G401.6 (cell line): ENCODE results near the gene AFMID.
"Not testable (repeated sequence)": the region's sequence is repeated elsewhere in the genome, so short reads cannot be mapped to it uniquely, and the experiment has no call there.

Experiments used
- FAIRE-seq: peaks from 2 replicates; lab custom pipeline; 2012; peaks lifted over from hg19 to GRCh38; lab: Jason Lieb, UNC

Gene AFMID

DNA sequence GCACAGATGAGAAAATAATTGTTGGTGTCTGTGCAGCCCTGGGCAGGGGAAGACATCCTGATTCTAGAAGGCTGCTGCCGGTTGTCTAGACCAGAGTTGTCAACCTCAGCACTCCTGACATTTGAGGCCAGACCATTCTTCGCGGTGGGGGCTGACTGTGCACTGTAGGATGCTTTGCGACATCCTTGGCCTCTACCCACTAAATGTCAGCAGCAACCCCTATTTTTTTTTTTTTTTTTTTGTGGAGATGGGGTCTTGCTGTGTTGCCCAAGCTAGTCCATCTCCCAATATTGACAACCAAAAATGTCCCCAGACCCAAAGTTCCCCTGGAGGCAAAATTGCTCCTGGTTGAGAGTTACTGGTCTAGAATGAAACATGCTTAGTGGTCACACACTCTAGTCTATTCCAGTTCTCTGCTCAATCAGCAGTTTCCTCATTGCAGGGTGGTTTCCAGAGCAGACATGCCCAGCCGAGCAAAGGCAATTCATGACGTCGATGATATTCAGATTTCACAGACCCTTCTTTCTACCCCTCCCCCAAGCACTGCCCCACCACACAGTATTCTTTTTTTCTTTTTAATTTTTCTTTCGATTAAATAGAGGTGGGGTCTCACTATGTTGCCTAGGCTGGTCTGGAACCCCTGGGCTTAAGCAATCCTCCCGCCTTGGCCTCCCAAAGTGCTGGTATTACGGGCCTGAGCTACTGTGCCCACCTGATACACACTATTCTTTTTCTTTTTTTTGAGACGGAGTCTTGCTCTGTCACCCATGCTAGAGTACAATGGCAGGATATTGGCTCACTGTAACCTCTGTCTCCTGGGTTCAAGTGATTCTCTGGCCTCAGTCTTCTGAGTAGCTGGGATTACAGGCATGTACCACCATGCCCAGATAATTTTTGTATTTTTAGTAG lies 32.0 kb upstream of the AFMID start:
- no peak for FAIRE-seq

DNA sequence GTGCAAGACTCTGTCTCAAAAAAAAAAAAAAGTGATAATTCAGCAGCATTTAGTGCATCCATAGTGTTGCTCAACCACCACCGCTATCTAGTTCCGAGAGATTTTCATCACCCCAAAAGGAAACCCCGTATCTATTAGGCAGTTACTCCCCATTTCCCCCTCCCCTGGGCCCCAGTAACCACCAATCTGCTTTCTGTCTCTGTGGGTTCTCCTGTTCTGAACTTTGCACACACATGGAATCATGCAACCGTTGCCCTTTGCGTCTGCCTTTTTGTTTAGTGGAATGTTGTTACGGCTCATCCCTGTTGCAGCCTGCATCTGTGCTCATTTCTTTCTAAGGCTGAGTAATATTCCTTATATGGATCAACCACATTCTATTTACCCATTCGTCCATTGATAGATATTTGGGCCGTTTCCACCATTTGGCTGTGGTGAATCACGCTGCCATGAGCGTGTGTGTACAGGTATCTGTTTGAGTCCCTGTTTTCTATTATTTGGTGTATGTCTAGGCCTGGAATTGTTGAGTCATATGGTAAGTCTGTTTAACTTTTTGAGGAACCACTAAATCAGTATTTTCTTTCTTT lies 27.5 kb upstream of the AFMID start:
- FAIRE-seq = no peak

DNA sequence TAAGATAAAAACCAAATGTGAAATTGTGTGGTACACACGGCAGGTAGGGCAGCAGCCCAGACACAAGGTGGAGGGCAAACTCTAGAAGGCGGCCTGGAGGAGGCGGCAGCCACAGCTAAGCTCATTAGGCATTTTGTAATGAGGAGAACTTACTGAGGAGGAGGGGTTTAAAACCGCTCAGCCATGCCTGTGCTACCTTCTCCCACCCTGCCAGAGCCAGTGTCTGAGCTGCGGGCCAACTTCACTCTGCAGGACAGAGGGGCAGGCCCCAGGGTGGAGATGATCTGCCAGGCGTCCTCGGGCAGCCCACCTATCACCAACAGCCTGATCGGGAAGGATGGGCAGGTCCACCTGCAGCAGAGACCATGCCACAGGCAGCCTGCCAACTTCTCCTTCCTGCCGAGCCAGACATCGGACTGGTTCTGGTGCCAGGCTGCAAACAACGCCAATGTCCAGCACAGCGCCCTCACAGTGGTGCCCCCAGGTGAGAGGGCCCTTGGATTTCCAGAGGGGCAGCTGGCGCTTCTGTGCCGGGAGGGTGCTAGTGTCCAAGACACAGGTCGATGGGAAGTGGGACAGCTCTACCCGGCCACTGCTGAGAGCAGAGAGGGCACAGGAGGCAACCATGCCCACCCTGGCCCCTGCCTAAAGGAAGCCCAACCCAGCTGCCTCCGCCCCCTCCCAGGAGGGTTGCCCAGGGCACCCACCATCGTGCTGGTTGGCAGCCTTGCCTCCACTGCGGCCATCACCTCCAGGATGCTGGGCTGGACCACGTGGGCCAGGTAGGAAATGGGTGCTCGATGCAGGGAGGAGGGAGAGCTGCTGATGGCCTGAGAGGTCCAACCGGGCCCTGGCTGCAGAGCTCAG lies 23.0 kb upstream of the AFMID start:
- no peak for FAIRE-seq

DNA sequence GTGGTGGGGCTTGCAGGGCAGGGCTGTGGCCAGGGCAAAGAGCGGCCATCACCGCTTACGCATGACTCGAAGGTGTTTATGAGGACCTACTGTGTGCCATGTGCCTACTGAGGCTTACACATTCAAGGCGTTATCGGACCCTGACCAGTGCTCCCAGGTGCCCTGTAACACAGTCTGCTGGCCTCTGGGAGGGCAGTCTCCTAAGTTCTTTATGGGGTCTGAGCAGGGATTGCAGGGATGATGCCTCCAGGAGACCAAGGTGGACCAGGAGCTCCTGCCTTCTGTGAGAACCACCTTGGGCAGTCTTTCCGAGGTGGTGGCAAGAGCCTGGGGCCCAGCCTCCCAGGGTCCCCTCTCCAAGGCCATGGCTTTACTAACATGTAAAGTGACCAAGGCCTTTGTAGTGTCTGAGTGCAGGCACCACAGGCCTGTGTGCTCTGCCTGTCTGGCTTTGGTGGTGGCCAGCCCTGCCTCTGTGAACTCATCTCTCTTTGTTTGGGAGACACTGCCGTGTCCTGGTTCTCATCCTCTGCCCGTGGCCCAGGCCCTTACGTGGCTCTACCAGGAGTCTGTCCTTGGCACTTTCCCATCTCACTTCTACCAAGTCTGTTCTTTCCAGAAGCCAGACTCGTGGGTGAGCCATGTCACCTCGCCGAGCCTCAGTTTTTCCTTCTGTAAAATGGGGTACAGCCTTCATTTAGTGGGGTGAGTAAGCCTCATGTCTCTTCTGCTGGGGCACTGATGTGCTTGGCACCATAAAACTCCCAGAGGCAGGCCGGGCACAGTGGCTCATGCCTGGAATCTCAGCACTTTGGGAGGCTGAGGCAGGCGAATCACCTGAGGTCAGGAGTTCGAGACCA lies 22.2 kb upstream of the AFMID start:
- no peak for FAIRE-seq

DNA sequence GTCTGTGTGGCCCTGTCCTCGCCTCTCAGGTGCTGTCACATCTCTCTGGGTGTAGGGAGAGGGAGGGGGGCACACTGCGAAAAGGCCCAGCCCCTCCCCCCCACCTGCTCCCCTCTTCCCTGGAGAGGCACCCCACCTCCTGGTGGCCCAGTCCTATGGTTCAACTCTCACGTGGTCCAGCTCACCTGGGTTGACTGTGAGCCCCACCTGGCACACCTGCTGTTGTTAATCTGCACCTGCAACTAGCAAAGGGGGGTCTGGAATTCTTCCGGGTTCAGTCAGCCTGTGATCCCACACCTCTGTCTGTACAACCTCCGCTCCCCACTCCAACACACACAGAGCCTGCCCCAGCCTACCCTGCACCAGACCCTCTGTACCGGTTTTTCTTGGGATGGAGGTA lies 20.7 kb upstream of the AFMID start:
- FAIRE-seq = no peak

DNA sequence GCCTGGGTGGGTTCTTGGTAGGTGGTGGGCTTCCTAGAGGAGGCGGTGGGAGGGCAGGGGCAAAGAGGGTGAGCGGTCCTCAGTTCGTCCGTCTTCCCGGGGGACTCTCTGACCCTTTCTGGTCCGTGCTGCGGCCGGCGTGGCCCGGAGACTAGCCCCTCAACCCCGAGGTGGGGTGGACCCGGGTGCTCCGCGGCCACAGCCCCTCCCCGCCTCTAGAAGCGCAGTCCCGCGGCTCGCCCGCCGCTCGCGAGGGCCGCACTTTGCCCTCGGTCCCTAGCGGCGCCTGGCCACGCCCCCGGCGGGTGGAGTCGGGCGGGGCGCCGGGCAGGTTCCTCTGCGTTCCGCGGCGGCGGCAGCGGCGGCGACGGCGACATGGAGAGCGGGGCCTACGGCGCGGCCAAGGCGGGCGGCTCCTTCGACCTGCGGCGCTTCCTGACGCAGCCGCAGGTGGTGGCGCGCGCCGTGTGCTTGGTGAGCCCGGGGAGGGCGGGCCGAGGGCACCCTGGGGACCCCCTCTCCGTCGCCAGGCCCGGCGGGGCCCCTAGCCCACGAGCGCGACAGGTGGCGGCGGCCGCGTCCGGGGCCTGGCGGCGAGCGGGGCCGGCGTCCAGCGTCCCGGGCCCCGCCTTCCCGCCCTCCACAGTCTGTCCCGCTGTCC lies 18.8 kb upstream of the AFMID start, which contains the start of gene SYNGR2:
Gene SYNGR2, plus strand, starts transcription at position 340 of the 661 bp plus-strand sequence. Its CDS starts 36 bp downstream, at position 376.
- FAIRE-seq = no peak

DNA sequence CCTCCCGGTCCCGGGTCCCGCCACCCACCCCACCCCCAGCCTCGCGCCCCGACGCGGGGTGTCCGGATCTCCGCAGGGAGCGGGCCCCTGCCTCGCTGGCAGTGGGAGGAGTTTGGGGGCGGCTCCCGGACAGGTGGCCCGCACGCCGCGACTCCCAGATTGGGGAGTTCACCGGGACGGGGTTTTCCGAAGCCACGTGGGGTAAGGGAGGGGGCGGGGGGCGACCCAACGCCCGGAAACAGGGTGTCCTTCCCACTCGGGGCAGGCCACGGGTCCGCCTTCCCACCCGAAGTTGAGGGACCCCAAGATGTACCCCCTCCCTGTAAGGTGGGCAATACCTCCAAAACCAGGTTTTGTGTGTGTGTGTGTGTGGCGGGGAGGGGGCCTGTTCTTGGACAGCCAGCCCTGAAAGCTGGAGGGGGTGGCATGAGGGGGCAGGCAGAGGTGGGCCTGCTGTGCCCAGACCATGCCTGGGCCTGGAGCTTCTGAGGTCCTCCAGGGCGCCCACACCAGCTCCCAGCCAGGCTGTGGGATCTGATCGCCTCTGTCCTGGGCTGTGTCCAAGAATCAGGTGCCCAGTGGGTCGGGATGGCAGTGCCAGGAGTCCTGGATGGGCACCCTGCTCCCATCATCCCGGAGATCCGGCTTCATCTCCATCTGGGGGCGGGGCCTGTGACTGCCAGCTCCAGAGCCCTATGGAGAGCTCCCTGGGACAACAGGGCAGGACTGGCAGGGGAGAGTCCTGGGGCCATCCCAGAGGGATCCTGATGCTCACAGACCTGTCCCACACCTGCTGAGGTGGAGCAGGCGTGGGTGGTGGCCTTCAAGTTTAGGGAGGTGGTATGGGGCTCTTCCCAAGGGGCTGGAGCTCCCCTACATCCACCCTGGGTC lies 18.0 kb upstream of the AFMID start:
- no peak for FAIRE-seq

DNA sequence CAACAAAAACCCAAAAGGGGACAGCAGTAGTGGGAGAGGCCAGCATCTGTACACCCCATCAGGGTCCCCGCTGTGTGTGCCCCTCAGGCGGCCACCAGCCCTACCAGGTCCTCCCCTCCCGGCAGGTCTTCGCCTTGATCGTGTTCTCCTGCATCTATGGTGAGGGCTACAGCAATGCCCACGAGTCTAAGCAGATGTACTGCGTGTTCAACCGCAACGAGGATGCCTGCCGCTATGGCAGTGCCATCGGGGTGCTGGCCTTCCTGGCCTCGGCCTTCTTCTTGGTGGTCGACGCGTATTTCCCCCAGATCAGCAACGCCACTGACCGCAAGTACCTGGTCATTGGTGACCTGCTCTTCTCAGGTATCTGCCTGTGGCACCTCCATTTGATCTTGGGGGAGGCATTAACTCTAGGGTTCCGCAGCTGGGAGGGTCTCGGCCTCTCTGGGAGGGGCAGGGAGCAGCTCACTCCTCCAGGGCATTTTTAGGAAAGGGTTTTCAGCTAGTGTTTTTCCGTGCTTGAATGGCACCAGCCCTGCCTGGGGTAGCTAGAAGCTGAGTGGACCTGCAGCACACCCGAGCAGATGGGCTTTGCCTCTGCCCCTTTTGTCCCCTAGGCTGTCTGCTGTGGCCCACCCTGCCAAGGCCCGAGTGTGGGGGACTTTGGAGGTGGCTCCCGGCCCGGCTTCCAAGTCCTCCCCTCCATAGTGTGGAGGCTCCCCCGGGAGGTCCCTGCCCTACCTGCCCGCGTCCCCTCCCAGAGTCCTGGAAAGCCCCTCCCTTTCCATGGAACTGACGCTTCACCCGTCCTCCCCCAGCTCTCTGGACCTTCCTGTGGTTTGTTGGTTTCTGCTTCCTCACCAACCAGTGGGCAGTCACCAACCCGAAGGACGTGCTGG lies 16.2 kb upstream of the AFMID start:
- FAIRE-seq = no peak

DNA sequence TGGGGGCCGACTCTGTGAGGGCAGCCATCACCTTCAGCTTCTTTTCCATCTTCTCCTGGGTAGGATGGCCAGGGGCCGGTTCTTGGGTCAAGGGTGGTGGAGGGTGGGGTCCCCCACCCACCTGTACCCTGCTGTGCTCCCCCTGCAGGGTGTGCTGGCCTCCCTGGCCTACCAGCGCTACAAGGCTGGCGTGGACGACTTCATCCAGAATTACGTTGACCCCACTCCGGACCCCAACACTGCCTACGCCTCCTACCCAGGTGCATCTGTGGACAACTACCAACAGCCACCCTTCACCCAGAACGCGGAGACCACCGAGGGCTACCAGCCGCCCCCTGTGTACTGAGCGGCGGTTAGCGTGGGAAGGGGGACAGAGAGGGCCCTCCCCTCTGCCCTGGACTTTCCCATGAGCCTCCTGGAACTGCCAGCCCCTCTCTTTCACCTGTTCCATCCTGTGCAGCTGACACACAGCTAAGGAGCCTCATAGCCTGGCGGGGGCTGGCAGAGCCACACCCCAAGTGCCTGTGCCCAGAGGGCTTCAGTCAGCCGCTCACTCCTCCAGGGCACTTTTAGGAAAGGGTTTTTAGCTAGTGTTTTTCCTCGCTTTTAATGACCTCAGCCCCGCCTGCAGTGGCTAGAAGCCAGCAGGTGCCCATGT lies 15.4 kb upstream of the AFMID start:
- not testable (repeated sequence) for FAIRE-seq

DNA sequence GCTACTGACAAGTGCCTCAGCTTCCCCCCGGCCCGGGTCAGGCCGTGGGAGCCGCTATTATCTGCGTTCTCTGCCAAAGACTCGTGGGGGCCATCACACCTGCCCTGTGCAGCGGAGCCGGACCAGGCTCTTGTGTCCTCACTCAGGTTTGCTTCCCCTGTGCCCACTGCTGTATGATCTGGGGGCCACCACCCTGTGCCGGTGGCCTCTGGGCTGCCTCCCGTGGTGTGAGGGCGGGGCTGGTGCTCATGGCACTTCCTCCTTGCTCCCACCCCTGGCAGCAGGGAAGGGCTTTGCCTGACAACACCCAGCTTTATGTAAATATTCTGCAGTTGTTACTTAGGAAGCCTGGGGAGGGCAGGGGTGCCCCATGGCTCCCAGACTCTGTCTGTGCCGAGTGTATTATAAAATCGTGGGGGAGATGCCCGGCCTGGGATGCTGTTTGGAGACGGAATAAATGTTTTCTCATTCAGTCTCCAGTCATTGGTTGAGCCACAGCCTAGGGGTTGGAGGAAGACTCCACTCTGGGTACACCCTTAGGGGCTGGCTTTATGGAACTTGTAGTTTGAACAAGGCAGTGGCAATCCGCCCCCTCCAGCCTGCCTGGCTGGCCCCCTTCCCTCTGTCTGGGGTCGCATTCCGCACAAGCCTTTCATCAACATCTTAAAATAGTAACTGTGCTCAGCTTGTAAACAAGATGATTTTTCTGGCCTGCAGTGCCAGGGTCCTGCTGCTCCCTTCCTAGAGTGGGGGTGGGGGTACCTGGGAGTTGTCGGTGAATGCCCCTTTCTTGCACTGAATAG lies 14.7 kb upstream of the AFMID start:
- FAIRE-seq = peak; percentile 19

DNA sequence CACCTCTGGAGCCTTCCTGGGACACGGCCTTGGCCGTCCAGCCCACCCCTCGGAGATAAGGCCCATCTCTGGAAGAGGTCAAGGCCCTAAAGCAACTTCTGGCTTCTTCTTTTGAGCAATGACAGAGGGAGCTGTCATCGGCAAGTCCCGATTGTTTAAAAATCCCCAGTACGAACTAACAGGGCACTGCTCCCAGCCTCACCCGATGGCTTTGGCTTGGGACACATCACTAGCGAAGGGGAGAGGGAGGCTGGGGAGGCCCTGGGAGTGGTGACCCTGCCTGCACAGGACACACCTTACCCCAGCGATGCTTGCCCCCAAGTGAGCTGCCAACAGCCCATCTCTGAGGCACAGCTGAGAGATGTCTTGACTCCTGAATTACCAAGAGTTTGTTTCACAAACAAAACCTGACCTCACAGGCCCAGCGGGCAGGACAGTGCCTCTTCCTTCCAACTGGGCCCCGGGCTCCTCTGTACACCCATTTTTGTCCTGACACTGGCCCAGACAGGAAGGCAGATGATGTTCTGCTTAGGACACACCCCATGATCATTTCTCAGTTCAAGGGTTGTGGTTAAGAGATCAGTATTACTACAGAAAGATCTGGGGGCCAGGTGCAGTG lies 14.0 kb upstream of the AFMID start:
- no peak for FAIRE-seq

DNA sequence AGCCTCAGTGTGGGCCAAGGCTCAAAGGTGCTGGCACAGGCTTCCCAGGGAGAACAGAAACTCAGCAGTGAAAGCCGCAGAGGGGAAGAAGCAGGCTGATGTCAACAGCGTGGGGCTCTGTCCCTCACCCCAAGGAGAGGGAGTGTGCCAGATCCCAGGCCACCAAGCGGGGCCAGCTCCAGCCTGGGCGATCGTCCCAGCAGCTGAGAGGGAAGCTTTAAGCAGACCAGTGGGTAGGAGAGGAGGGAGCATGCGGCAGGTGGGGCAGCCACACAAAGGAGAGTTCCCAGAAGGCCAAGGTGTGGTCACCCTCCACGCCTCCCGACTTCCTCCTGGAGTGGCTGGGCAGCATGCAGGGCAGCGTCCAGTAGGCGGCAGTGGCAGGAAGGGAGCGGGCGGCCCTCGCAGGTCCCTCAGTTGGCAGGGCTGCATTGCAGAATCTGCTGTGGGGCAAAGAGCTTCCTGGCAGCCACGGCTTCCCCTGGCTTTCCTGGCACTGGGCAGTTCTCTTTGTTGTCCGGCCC lies 12.8 kb upstream of the AFMID start:
- FAIRE-seq = no peak

DNA sequence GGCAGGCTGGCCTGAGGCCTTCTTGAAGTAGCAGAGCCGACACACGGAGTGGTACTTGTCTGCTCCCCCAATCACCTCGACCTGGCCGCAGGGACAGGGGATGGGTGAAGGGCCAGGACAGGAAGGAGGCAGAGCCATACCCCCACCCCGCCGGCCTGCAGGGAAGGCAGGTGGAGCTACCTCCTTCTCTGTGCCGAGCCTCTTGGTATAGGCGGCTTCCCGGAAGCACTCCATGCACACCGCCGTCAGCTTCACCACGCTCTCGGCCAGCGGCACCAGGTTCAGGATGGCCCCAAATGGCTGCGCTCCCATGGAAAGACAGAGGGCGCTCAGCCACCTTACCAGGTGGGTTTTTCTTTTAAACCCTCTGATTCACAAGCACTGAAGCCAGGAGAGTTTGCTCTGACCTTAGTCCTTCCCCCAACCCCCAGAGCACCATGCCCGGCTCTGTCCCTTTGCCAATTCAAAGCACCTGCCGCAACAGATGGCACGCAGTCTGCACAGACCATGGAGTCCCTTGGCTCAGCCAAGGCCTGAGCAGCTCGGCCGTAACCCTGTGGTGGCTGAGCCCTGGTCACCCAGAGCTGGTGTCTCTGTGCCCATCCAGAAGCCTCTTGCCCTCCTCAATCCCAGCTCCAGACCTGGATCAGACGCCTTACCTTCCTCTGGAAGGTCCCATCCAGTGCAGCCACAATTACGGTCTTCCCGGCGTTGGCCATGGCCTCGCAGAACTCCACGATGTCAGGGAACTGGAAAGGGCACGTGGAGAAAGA lies 12.1 kb upstream of the AFMID start:
- peak; percentile 42 for FAIRE-seq

DNA sequence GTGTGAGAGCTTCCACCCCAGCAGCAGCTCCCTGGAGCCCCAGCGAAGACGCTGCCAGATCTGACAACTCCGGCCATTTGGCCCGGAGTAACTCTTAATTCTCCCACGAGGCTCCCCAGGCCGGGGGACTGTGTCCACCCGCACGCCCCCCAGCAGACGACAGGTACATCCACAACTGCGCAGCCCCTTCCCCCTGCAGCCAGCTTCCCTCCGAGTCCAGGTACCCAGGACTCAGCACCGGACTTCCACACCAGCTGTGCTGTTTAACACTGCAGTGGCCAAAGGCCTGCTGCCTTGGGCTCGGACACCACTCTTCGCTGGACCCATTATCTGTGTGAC lies 11.6 kb upstream of the AFMID start:
- FAIRE-seq = no peak

DNA sequence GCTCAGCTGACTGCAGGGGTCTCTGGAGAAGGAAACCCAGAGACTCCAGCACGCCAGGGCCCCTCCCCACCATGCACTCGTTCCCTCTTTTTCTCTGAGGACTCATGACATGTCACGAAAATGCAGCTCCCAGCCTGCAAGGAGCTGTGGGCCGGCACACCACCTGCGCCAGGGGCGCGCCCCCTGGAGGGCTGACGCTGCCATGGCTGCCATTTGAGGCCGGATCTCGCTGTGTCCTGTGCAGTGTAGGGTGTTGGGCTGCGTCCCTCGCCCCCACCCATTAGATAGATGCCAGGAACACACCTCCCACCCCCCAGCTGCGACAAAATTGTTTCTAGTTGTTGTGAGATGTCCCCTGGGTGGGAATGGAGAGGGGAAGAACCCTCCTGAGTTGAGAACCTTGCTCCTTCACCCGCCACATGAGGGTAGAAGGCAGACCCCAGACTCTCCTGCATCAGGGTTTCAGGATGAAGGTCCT lies 10.6 kb upstream of the AFMID start:
- FAIRE-seq = no peak

DNA sequence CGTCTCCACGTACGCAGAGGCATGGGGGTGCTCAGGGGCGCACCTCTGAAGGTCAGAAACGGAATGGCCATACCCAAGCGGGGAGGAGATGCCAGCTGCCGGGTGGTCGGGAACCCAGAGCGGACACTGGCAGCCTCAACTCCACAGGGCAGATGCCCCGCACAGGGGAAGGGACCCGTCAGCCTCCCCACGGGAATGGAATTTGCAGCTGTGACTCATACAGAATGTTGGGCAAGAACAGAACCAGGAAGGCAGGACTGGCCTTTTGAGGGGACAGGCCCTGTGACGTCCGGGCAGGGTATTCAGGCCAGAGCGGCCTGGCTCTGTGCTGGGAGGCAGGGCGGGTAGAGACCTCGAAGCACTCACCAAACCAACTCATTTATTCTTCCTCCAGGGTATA lies 7.8 kb upstream of the AFMID start:
- no peak for FAIRE-seq
